GM15510 (cell line): ENCODE measurements around the gene USP47.

Experiments used
- POLR2A ChIP-seq: IDR thresholded peaks from 3 replicates; pipeline ENCODE4 v1.6.1; 2011; ENCODE audit warnings: borderline replicate concordance; ENCODE audit not compliant: insufficient read length; ENCODE audit errors: extremely low read depth

Gene USP47

DNA sequence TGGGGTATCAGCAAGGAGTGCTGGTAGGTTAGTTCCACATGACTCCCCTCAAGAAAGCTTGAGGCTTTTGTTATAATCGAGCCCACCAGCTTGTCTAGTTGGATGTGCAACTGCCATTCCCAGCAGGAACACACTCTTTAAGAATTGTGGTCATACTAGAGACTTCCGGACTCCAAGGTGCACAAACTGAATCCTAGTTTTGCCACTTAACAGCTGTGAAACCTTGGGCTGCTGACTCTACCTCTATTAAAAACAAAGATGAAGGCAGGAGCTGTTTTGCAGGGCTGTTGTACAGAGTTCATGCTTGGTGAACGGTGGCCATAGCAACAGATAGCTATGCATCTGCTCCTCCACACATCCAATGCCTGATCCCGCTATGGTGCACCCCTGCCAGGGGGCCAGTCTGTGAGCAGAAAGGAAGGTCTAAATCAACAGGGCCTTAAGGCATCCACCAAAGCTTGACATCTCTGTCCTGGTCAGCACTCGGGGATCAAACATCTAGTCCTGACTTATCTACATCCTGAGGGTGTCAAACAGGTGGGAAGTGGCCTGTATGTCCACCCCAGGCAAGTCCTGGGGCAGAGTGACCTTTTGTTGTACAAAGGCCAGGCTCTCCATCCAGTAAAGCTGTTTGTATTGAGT, 130.3 kb downstream of the USP47 start:
- no peak for TF ChIP-seq POLR2A

DNA sequence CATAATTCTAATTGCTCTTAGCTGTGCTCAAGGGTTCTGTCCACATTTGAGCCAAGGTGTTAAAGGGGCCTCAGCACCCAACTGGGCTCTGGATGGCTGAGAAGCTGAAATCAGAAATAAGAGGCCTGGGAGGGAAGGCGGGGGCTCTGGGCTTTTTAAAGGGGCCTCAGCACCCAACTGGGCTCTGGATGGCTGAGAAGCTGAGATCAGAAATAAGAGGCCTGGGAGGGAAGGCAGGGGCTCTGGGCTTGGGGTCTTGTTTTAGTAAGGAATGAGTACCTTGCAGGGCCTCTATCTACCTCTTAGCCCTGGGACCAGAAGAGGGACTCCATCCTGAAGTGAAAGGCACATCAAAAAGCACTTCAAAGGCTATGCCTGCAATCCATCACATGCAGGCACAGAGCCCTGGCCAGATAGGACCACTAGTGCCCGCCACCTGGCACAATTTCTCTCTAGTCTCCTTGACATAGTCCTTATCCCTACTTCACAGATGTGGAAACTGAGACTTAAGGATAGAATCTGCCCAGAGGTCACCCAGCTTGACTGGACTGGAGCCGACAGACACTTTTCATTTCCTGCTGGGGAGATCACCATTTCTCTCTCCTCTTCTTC, 131.1 kb downstream of the USP47 start:
- TF ChIP-seq POLR2A: no peak

DNA sequence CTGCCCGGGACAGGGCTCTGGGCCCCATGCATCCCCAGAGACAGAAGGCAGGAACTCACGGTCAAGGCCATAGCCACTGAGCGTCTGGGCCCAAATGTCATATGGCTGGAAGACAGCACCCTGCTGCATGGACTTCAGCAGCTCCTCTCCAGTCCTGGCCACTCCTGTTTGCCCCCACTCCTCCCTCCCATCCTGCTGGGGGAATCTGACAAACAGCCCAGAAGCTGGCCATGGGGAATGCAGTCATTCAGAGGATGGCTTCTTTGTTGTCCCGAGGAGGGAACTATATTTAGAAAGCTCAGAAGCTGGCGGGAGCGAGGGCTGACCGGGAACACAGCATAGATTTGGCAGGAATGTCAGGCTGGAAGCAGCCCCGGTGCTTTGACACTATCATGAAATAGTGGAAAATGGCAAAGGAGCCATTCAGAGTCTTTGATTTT, 131.6 kb downstream of the USP47 start:
- TF ChIP-seq POLR2A: no peak

DNA sequence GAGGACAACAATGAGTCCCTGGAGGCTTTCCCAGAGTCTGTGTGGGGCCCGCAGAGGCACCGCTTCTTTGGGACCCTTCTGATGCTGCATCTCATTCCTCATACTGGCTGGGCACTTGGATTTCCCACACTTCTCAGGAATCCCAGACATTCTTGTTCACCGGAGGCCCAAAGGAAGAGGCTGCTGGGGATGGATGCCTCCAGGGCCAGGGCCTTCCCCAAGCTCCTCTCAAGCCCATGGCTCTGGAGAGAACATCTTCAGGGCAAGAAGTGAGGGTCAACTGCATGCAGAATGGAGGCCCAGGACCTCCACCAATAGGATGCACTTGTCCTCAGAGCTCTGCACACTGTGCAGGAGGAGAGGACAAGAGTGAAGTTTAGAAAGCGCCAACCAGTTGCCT, 132.1 kb downstream of the USP47 start:
- TF ChIP-seq POLR2A: no peak

DNA sequence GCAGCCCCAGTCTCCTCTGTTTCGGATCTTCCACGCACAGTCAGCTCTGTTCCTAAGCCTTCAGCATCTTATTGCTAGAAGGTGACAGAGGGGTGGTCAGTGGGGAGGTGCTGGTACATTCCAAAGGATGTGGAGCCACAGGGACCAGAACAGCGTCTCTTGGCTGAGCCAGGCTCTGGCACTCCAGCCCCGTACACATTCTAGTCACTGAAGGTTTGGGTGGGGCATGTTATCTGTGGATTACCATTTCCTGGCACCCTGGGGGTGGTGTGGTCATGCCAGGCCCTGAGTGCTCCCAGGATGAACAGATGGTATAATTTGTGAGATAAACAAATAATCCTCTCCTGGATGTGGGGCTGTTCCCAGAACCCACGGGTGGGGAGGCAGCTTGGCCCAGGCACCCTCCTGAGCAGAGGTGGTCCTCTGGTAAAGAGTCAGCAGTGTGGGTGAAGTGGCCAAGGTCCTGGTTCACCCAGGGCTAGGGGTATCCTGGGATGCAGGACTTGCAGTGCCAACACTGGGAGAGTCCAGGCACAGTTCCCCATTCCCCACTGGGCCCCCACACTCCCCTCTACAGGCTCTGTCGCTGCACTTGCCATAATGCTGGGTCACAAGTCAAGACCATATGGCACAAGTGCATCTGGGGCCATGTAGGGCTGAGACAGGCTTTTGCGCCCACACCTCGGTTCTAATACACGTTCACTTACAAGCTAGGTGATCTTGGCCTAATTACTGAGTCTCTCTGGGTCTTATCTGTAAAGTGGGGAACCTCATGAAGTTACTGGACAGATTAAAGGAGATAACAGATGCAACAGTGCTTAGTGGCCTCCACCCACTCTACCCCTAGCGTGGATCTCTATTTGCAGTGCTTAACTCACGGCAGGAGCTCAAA, 133.7 kb downstream of the USP47 start:
- no peak for TF ChIP-seq POLR2A

DNA sequence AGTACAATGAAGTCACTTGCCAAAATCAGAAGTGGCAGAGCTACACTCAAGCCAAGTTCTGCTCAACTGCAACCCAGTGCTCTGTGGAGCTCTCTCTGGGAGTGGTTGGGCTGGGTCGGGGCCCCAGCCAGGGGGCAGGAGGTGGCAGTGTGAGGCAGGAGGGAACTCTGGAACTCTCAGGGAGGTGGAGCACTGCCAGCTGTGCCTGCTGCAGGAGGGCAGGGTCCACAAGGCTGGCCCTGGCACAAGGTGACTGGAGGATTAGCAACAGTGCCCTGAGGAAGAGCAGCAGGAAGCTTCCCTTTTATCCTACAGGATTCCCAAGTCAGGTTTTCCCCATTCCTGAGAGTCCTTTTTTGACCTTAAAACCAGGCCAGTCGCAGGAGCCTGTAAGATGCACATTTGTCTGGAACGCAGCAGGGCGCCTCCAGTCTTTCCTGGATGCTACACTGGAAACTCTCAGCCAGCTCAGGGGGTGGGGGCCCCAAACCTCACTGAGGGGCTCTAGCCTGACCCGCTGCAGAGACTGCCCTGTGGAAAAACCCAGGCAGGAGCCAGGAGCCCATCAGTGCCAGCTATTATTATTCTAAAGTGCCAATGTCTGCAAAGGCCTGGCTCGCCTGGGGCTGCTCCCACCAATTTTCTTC, 134.8 kb downstream of the USP47 start:
- TF ChIP-seq POLR2A: no peak

DNA sequence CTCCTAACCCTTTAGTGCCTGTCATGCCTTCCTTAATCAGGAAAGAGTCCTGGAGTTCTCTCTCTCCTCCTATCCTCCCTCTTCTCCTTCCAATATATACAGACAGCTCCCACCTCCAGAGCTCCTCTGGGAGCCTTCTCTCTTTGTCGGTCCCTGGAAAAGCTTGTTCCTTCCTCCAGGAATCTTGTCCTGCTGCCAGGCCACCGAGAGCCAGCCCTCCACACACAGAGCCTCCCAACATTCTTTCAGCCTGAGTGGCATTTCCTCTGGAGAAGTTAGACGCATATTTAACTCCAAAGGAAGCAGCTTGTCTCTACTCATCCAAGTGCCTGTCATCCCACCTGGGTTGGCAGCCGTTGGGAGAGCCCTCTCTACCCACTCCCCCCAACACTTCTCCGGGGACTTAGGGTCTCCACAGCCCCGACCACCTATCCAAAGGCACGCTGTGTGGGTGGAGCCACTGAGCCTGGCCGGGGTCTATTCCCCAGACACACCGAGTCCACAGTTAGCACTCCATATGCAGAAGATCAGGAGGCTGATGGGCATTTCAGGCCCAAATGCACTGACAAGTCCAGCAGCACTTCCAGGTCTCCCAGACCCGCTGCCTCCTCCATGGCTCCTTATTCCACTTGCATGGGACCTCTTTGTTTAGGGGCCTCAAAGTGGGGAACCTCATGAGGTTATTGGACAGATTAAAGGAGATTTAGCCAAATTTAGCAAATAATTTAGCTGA, 135.6 kb downstream of the USP47 start:
- TF ChIP-seq POLR2A: no peak

DNA sequence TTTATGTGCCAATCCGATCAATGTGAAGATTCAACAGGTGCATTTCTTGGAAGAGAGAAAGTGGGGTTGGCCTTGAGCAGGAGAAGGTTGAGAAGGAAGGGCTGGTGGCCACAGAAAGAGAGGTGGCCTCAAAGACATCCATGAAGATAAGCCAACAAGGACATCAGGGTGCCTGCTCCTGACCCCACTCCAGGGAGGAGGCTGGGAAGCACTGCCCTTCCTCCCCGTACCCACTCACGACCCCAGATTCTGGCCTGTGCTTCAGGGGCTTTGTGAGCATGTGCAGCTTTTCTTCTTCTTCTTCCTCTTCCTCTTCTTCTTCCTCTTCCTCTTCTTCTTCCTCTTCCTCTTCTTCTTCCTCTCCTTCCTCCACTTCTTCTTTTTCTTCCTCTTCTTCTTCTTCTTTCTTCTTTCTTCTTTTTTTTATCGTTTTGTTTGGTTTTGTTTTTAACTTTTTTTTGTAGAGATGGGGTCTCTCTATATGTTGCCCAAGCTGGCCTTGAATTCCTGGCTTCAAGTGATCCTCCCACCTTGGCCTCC, 136.4 kb downstream of the USP47 start:
- no peak for TF ChIP-seq POLR2A

DNA sequence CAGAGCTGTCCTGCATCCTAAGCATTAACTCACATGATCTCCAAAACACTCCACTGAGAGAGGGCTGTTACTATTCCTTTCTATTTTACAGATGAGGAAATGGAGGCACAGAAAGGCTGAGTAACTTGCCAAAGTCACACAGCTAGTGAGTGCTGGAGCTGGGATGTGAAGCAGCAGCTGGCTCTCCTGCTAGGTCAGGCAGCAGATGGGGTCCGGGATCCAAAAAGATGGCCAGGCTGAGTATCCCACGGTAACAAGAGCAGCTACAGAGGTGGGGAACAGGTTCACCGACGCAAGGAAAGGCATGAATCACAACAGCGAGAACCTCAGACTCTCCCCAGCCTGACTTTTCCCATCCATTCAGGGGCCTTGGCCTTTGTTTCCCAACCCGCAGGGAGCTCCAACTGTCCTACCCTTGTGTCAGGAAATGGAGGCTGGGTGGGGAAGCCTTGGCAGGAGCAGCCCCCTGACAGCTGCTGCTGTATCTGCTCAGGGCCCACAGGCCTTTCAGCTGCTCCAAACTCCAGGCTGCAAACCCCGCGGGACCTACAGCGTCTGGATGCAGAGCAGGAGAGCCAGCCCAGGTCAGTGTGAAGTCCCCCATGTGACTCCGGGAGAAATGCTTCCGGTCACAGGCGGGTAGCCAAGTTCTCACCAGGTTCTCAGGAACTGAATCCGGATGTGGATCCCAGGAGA, 137.2 kb downstream of the USP47 start:
- no peak for TF ChIP-seq POLR2A

DNA sequence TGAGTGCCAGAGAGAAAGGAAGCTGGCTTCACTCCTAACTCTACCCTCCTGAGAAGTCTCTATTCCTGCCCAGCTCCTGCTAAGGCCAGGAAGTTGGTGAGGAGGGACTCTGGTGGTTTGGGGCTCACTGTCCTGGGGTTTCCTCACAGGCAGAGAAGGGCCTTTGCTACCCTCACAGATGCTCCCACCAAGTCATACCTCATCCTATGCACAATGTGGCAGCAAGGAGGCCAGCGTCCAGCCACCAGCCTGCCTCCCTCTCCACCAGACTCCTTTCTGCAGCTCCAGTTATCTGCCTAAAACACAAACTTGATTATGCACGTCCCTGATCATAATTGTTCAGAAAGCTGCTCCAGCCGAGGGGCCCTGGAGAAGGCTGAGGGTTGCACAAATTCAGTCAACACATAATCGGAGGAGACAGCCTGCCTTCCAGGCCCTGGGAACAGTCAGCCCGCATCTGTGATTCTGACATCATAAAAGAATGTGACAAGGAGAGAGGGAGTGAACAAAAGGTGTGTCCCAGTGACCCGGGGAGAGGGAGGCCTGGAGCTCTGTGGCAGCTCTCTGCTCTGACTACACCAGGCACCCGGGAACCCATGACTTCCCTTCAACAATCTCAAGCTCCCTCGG, 137.8 kb downstream of the USP47 start:
- no peak for TF ChIP-seq POLR2A

DNA sequence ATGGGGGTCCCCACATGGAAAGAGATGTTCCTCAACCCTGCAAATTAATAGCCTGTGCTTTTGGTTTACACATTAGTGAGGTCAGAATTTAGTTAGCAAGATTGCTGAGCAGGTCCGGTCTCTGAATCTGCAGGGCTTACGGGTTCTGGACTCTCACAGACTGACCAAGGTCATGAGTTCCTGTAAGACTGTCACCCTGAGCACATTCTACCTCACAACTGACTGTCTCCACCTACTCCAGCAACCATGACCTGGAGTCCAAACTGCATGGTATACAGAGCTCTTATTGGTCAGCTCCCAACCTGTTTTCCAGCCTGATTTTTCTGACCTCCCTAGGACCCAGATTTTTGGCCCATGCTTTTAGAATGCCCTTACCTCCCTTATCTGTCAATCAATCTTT, 138.4 kb downstream of the USP47 start:
- TF ChIP-seq POLR2A: no peak

DNA sequence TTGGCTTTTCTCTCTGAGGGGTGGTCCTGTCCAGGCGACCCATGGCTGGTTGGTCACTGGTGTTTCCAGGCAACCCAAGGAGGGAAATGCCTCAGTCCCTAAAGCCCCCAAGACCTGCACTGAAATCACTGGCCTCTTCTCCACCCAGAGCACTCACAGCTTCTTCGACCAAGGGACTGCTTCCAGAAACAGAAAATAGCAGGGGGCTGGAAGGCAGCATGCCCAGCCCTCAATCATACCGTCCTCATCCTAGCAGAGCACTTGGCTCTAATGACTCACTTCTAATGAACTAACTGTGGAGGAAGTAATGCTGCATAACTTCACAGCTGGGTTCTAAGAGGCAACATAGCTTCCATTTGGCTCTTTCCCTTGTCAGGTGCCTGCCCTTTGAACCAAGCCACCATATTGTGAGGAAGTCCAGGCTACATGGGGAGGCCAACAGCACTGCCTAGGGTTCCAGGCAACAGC, 139.1 kb downstream of the USP47 start:
- TF ChIP-seq POLR2A: no peak

DNA sequence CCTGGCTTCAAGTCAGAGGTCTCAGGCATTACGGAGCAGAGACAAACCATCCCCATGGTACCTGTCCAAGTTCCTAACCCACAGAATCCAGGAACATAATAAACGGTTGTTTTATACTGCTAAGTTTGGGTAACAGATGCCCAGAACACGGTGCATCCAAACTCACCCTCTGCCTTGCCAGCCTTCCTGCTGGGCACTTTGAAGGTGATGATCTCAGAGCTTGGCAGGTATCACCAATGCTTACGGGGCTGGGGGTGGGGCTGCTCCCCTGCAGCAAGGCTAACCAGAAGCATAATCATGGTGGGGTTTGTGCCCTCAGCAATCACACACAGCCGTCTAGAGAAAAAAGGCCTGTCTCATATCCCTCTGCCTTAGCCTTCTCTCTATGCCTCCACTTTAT, 139.6 kb downstream of the USP47 start:
- no peak for TF ChIP-seq POLR2A
